Hepatocyte (in vitro differentiated cells): Measurements from ENCODE around the gene MAD1L1.

Experiments used
- EZH2 ChIP-seq: fragments of 200-600 bp; sonication (generic); IDR thresholded peaks from 2 replicates; pipeline ENCODE4 v1.6.1; 2016; ENCODE audit warnings: antibody characterized with exemption, mild to moderate bottlenecking, borderline replicate concordance
- EZH2phosphoT487 ChIP-seq: fragments of 200-600 bp; sonication (generic); IDR thresholded peaks from one replicate; pipeline ENCODE4 v1.6.1; 2018; ENCODE audit warnings: antibody characterized with exemption, mild to moderate bottlenecking, low read depth, moderate library complexity; ENCODE audit not compliant: unreplicated experiment, severe bottlenecking
- TF ChIP-seq, protein P1 (sequence below): fragments of 200-600 bp; sonication (generic); IDR thresholded peaks from 2 replicates; pipeline ENCODE4 v1.5.1; 2016; ENCODE audit warnings: antibody characterized with exemption, mild to moderate bottlenecking; ENCODE audit not compliant: poor library complexity

DNA sequence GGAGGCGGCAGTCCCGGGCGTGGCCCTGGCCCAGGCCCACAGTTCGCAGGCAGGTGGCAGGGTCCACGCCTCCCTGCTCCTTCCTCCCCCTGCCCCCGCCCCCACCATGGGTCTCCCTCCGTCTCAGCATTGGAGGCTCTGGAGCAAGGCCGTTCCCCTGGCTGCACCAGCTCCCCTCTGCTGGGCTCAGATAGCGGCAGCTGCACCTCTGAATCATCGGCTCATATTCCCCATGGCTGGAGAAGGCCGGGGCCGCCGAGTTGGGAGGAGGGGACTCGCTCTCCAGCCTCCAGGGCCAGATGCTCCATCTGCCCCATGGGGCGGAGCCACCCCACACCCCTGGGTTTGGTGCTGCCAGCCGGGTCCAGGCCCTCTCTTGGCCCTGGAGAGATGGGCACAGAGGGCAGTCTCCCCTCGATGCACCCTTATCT lies 417.7 kb downstream of the MAD1L1 start:
- TF ChIP-seq, protein P1, sequence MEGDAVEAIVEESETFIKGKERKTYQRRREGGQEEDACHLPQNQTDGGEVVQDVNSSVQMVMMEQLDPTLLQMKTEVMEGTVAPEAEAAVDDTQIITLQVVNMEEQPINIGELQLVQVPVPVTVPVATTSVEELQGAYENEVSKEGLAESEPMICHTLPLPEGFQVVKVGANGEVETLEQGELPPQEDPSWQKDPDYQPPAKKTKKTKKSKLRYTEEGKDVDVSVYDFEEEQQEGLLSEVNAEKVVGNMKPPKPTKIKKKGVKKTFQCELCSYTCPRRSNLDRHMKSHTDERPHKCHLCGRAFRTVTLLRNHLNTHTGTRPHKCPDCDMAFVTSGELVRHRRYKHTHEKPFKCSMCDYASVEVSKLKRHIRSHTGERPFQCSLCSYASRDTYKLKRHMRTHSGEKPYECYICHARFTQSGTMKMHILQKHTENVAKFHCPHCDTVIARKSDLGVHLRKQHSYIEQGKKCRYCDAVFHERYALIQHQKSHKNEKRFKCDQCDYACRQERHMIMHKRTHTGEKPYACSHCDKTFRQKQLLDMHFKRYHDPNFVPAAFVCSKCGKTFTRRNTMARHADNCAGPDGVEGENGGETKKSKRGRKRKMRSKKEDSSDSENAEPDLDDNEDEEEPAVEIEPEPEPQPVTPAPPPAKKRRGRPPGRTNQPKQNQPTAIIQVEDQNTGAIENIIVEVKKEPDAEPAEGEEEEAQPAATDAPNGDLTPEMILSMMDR: no peak
- TF ChIP-seq EZH2 (no peak), EZH2phosphoT487 (no peak)
